LNCaP clone FGC (cell line): Measurements from ENCODE around the gene LINGO4.

Experiments
- DNase-seq: peaks from one replicate; pipeline ENCODE4 v3.0.0-alpha.2; 2011; ENCODE audit warnings: low read depth
- H3K4me3 ChIP-seq: 2 replicates; pipeline ENCODE4 v1.5.1; 2011; ENCODE audit warnings: mild to moderate bottlenecking, low read depth, low read length, control low read depth
- TF ChIP-seq, protein P1 (sequence below): IDR thresholded peaks from 2 replicates; pipeline ENCODE4 v1.5.1; 2012; ENCODE audit warnings: mild to moderate bottlenecking; ENCODE audit not compliant: control insufficient read depth, insufficient read depth; ENCODE audit errors: extremely low read depth

LINGO4 gene

DNA sequence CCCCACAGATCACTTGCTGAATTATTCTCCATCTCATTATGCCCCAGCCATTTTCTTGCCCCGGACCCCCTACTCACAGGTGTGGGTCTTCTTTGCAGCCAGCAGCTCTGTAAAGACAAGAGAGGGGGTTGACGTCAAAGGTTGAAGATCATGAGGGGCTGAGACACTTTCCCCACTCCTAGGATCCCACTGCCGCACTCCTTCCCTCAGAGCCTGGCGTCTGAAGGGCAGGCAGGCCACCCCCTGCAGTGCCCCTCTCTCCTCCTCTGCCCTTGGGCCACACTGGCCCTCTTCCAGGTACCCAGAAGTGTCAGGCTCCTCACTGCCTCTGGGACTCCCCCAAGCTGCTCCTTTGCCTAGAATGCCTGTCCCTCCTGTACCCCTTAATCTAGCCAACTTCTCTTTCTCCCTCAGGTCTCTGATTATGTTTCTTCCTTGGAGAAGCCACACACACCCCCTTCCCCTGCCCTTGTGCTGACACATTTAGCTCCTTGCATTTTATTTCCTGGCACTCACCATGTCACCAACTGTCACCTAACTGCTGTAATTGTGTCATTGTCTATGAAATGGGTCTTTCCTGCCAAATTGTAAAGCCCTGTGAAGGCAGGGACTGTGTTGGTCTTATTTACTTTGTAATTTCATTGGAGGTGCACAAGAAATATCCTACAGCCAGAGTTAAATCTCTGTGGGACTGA, 24.3 kb upstream of the LINGO4 start:
- DNase-seq, result no peak
- no peak overlapping the region for H3K4me3 ChIP-seq
- TF ChIP-seq, protein P1, sequence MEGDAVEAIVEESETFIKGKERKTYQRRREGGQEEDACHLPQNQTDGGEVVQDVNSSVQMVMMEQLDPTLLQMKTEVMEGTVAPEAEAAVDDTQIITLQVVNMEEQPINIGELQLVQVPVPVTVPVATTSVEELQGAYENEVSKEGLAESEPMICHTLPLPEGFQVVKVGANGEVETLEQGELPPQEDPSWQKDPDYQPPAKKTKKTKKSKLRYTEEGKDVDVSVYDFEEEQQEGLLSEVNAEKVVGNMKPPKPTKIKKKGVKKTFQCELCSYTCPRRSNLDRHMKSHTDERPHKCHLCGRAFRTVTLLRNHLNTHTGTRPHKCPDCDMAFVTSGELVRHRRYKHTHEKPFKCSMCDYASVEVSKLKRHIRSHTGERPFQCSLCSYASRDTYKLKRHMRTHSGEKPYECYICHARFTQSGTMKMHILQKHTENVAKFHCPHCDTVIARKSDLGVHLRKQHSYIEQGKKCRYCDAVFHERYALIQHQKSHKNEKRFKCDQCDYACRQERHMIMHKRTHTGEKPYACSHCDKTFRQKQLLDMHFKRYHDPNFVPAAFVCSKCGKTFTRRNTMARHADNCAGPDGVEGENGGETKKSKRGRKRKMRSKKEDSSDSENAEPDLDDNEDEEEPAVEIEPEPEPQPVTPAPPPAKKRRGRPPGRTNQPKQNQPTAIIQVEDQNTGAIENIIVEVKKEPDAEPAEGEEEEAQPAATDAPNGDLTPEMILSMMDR, result no peak

DNA sequence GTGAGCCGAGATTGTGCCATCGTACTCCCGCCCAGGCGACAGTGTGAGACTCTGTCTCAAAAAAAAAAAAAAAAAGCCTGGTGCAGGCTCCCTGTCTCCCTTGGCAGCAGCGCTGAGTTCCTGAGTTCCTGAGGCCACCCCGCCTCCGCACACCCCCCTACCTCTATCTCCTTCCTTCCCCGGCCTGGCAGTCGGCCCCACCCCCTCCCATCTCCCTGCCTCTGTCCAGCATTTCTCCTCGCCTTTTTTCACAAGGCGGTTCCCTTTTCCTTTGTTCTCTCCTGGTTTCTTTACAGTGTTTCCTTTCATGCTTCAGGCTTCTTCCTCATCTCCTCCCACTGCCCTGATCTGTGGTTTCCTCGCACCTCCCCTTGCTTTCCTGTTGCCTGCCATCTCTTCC, 23.7 kb upstream of the LINGO4 start:
- TF ChIP-seq, protein P1, result no peak
- DNase-seq, result no peak
- H3K4me3 ChIP-seq, result no peak overlapping the region

DNA sequence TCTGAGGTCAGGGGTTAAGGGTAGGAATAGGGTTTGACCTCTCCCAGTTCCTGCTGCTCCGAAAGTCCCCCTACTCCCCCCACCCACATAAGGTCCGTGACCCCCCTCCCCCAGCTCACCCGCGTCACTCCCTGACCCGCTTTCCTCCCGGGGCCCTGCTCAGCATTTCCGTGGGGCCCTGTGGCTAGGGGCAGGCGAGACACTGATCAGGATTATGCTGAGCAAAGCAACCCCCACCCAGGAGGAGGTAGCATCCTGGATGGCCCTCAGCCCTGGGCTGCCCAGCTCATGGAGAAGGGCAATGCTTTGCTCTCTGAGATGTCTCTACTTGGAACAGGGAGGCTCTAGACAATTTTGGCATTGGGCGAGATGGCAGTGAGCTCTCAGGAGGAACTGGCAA, 22.6 kb upstream of the LINGO4 start:
- TF ChIP-seq, protein P1, result no peak
- no peak for DNase-seq
- no peak overlapping the region for H3K4me3 ChIP-seq

DNA sequence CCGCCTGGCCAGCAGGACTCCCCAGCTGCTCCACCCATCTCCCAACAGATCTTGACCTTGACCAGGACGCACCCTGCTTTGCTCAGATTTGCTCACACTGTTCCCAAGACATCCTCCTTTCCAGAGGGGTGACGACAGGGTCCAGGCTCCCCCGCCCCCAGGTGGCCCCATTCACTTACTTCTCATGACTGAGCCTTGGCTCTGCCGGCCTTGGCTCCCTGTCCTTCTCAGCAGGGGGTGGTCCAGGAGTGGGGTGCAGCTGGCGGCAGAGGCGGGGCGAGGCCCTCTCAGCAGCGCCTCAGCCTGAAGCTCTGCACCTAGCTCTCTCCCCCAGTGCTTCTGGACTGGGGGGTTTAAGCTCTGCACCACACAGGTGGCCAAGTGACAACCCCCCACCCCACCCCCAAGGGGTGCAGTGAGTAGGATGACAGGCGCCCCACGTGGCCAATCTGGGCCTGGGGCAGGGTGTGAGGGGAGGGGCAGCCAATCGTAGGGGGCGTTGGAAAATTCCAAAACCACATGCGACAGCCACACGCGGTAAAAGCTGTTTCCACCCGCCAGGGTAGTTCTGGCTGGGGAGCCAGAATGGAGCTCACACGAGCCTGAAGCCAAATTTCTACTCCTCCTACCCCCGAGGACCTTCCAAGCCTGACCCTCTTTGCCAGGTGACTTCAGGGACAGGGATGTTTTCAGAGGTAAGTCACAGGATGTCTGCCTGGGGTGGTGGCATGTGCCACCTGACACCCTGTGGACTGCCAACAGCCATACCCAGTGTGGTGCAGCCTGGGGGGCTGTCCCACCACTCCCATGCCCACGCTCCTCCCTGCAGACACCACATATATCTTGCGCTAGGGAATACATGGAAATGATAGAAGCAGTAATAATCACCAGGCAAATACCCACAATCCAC, 20.8 kb upstream of the LINGO4 start:
- TF ChIP-seq, protein P1, result no peak
- no peak for DNase-seq
- H3K4me3 ChIP-seq, result no peak overlapping the region

DNA sequence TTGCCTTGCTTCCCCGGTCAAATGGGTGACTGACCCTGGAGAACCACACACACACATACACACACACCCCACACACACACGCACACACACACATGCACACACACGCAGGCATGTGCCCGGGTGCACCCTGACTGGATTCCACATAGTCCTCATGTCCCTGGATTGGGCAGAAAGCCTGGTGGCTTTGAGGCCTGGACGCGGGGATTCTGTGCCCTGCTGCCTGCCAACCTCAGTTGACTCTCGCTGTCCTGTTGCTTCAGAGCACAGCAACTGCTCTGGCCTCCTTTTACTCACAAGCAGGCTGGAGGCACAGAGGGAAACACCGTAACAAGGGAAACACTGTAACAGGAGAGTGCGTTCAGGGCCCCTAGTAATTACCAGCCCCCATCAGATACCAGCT, 20.0 kb upstream of the LINGO4 start:
- no peak for DNase-seq
- TF ChIP-seq, protein P1, result no peak
- no peak overlapping the region for H3K4me3 ChIP-seq

DNA sequence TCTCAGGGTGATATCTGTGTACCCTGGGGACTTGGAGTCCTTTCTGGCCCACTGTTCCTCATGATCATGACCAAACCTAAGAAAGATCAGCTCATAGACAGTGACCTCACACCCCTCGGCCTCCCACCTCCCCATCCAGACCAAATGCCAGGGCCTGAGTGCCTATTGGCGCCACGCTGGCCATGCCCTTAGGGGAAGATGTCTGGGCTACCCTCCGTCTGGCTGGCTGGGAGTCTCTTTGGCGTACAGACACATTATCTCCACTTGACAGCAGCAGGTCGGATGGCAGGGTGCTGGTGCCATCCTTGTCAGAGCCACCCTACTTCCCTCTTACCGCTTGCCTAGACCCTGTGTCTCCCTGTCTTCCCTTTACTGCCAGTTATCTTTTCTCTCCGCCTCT, 18.0 kb upstream of the LINGO4 start:
- TF ChIP-seq, protein P1, result no peak
- no peak for DNase-seq
- no peak overlapping the region for H3K4me3 ChIP-seq
